ENCODE measurements around the gene PITPNB.

PITPNB gene

GRCh38 chr22:27809700-27810608 is 109.1 kb downstream of the PITPNB start:
- TF ChIP-seq YY1 (IDR thresholded peaks at IDR 0.05; ENCODE audit: insufficient read depth, insufficient read length) (no peak), SUZ12 (IDR thresholded peaks at IDR 0.05; ENCODE audit: extremely low read depth, insufficient read depth, insufficient read length) (no peak), ZNF274 (IDR thresholded peaks at IDR 0.05; ENCODE audit: low read depth, low read length) (no peak)
- no peaks in the 10 kb centered on the region for H3K27me3 ChIP-seq (ENCODE audit: insufficient read depth, insufficient read length)
- H3K4me1 ChIP-seq (ENCODE audit: insufficient read depth, insufficient read length): peaks cover 13% of the 10 kb centered on the region
- H3K4me3 ChIP-seq (ENCODE audit: insufficient read length, low read depth): no peak overlapping the region
- no peaks in the 10 kb centered on the region for H3K36me3 ChIP-seq (ENCODE audit: insufficient read depth, insufficient read length, low read length)
- peak overlapping the region; percentile 32 for H3K9ac ChIP-seq (ENCODE audit: insufficient read length, low read depth)
- H3K9me3 ChIP-seq (ENCODE audit: insufficient read depth, low read length): no peaks in the 10 kb centered on the region
- DNase-seq (ENCODE audit: low read depth, low spot score): no peak

GRCh38 chr22:27809226-27809603 is 109.8 kb downstream of the PITPNB start:
- no peak for DNase-seq (ENCODE audit: low read depth, low spot score)
- Histone ChIP-seq H3K4me1 (ENCODE audit: insufficient read depth, insufficient read length) (peaks cover 17% of the 10 kb centered on the region), H3K36me3 (ENCODE audit: insufficient read depth, insufficient read length, low read length) (no peaks in the 10 kb centered on the region), H3K27me3 (ENCODE audit: insufficient read depth, insufficient read length) (peaks cover 5% of the 10 kb centered on the region), H3K9me3 (ENCODE audit: insufficient read depth, low read length) (no peaks in the 10 kb centered on the region), H3K4me3 (ENCODE audit: insufficient read length, low read depth) (no peak overlapping the region), H3K9ac (ENCODE audit: insufficient read length, low read depth) (no peak overlapping the region)
- no peak for TF ChIP-seq YY1 (IDR thresholded peaks at IDR 0.05; ENCODE audit: insufficient read depth, insufficient read length)
- no peak for TF ChIP-seq SUZ12 (IDR thresholded peaks at IDR 0.05; ENCODE audit: extremely low read depth, insufficient read depth, insufficient read length)
- no peak for TF ChIP-seq ZNF274 (IDR thresholded peaks at IDR 0.05; ENCODE audit: low read depth, low read length)

- H3K9me3 ChIP-seq (ENCODE audit: insufficient read depth, low read length): no peaks in the 10 kb centered on the region
- H3K9ac ChIP-seq (ENCODE audit: insufficient read length, low read depth): no peak overlapping the region
- peaks cover 17% of the 10 kb centered on the region for H3K4me1 ChIP-seq (ENCODE audit: insufficient read depth, insufficient read length)
- no peaks in the 10 kb centered on the region for H3K36me3 ChIP-seq (ENCODE audit: insufficient read depth, insufficient read length, low read length)
- no peak for DNase-seq (ENCODE audit: low read depth, low spot score)
- TF ChIP-seq SUZ12 (IDR thresholded peaks at IDR 0.05; ENCODE audit: extremely low read depth, insufficient read depth, insufficient read length) (no peak), ZNF274 (IDR thresholded peaks at IDR 0.05; ENCODE audit: low read depth, low read length) (no peak), YY1 (IDR thresholded peaks at IDR 0.05; ENCODE audit: insufficient read depth, insufficient read length) (no peak)
- H3K27me3 ChIP-seq (ENCODE audit: insufficient read depth, insufficient read length): peaks cover 5% of the 10 kb centered on the region
- no peak overlapping the region for H3K4me3 ChIP-seq (ENCODE audit: insufficient read length, low read depth)
Measured at GRCh38 chr22:27808451-27809225, 110.4 kb downstream of the PITPNB start.

GRCh38 chr22:27805841-27806240 is 113.2 kb downstream of the PITPNB start:
- TF ChIP-seq SUZ12 (IDR thresholded peaks at IDR 0.05; ENCODE audit: extremely low read depth, insufficient read depth, insufficient read length) (no peak), YY1 (IDR thresholded peaks at IDR 0.05; ENCODE audit: insufficient read depth, insufficient read length) (no peak), ZNF274 (IDR thresholded peaks at IDR 0.05; ENCODE audit: low read depth, low read length) (no peak)
- Histone ChIP-seq H3K4me1 (ENCODE audit: insufficient read depth, insufficient read length) (peaks cover 14% of the 10 kb centered on the region), H3K4me3 (ENCODE audit: insufficient read length, low read depth) (no peak overlapping the region), H3K9ac (ENCODE audit: insufficient read length, low read depth) (no peak overlapping the region), H3K27me3 (ENCODE audit: insufficient read depth, insufficient read length) (peaks cover 12% of the 10 kb centered on the region), H3K9me3 (ENCODE audit: insufficient read depth, low read length) (no peaks in the 10 kb centered on the region), H3K36me3 (ENCODE audit: insufficient read depth, insufficient read length, low read length) (no peaks in the 10 kb centered on the region)
- DNase-seq (ENCODE audit: low read depth, low spot score): no peak

- no peaks in the 10 kb centered on the region for H3K36me3 ChIP-seq (ENCODE audit: insufficient read depth, insufficient read length, low read length)
- H3K4me3 ChIP-seq (ENCODE audit: insufficient read length, low read depth): no peak overlapping the region
- H3K27me3 ChIP-seq (ENCODE audit: insufficient read depth, insufficient read length): peaks cover 12% of the 10 kb centered on the region
- DNase-seq (ENCODE audit: low read depth, low spot score): no peak
- TF ChIP-seq ZNF274 (IDR thresholded peaks at IDR 0.05; ENCODE audit: low read depth, low read length) (no peak), YY1 (IDR thresholded peaks at IDR 0.05; ENCODE audit: insufficient read depth, insufficient read length) (no peak), SUZ12 (IDR thresholded peaks at IDR 0.05; ENCODE audit: extremely low read depth, insufficient read depth, insufficient read length) (no peak)
- peaks cover 11% of the 10 kb centered on the region for H3K4me1 ChIP-seq (ENCODE audit: insufficient read depth, insufficient read length)
- H3K9ac ChIP-seq (ENCODE audit: insufficient read length, low read depth): peak overlapping the region; percentile 56
- no peaks in the 10 kb centered on the region for H3K9me3 ChIP-seq (ENCODE audit: insufficient read depth, low read length)
Measured at GRCh38 chr22:27804470-27805297, 114.4 kb downstream of the PITPNB start.

GRCh38 chr22:27803841-27804415 is 115.1 kb downstream of the PITPNB start:
- H3K27me3 ChIP-seq (ENCODE audit: insufficient read depth, insufficient read length): peaks cover 12% of the 10 kb centered on the region
- H3K9ac ChIP-seq (ENCODE audit: insufficient read length, low read depth): peak overlapping the region; percentile 56
- peaks cover 9% of the 10 kb centered on the region for H3K4me1 ChIP-seq (ENCODE audit: insufficient read depth, insufficient read length)

More at GRCh38 chr22:27803841-27804415, 115.1 kb downstream of the PITPNB start:
- peaks cover 3% of the 10 kb centered on the region for H3K36me3 ChIP-seq (ENCODE audit: insufficient read depth, insufficient read length, low read length)
- H3K9me3 ChIP-seq (ENCODE audit: insufficient read depth, low read length): no peaks in the 10 kb centered on the region
- TF ChIP-seq SUZ12 (IDR thresholded peaks at IDR 0.05; ENCODE audit: extremely low read depth, insufficient read depth, insufficient read length): no peak
- TF ChIP-seq YY1 (IDR thresholded peaks at IDR 0.05; ENCODE audit: insufficient read depth, insufficient read length): no peak
- no peak for TF ChIP-seq ZNF274 (IDR thresholded peaks at IDR 0.05; ENCODE audit: low read depth, low read length)
- no peak overlapping the region for H3K4me3 ChIP-seq (ENCODE audit: insufficient read length, low read depth)
- no peak for DNase-seq (ENCODE audit: low read depth, low spot score)

All from NT2/D1 (cell line).